ENCODE data around the gene USP36. TPM values are rescaled to one million over a fixed set of nuclear protein-coding genes. Genes with fewer than 3 reads are reported as not detected.

The USP36 gene
- total RNA-seq, 1 experiment from 2014 or later, result 113 TPM

GRCh38 chr17:78823282-78824046 lies 17.1 kb downstream of the USP36 start:
- no peaks in the 10 kb centered on the region for H3K9me3 ChIP-seq (ENCODE audit: control insufficient read depth, insufficient read depth, low read depth, low read length)
- in situ Hi-C loops (cut with HindIII; ENCODE audit: low pct_unique_long_range_greater_than_20kb, low sequenced_read_pairs) (no loop called here), intact Hi-C loops (cut with micrococcal nuclease; ENCODE audit: unreplicated experiment) (no loop called here)
- H3K27ac ChIP-seq (ENCODE audit: low read length), result no peak overlapping the region
- POLR2A ChIA-PET, result interaction anchor here (0.6 kb wide), 1 partner anchor 60 kb away, joined by 5 read pairs; no protein-coding TSS in a partner anchor
- no peaks in the 10 kb centered on the region for H3K4me1 ChIP-seq (ENCODE audit: control insufficient read depth, insufficient read depth, low read length)
- no peak overlapping the region for H3K4me3 ChIP-seq (ENCODE audit: low read depth in 2 of 2, low read length in 2 of 2)
- TF ChIP-seq POLR2AphosphoS5 (IDR thresholded peaks at IDR 0.05; ENCODE audit: low read depth, low read length) (no peak), TCF7L2 (IDR thresholded peaks at IDR 0.05; ENCODE audit: low read depth, low read length) (no peak), CTCF (IDR thresholded peaks at IDR 0.05) (no peak), REST (IDR thresholded peaks at IDR 0.05; ENCODE audit: insufficient read depth in 1 of 2, low read depth in 2 of 2, low read length in 1 of 2) (no peak), SIN3A (IDR thresholded peaks at IDR 0.05; ENCODE audit: borderline replicate concordance, insufficient read depth, low read depth, low read length) (no peak)
- H3K36me3 ChIP-seq (ENCODE audit: control insufficient read depth, insufficient read depth, low read length), result peaks cover 24% of the 10 kb centered on the region
- DNase-seq (ENCODE audit: low read depth, low spot score) (no peak), ATAC-seq (no peak)
- no TSS peak for BruUV-seq (replicated peaks)
- CTCF ChIA-PET, result no interaction called here
- H3K27me3 ChIP-seq (ENCODE audit: control insufficient read depth, insufficient read depth, low read length), result no peaks in the 10 kb centered on the region

DNA sequence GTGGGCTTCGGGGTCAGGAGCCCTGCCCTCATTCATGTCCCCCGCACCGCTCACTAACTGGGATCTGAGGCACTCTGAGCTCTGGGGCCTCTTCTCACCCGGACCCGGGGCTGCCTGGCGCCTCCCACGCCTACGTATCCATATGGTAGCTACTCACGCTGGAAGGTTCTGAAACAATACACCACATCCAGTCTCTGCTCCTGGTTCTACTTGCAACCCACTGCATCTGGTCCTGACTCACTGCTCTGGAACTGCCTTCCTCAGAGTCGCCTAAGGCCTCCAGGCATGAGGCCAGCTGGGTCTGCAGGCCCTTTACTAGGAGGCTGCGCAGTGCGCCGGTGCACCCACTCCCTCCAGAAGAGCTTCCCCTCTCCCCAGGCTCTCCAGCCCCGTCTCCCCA lies 18.1 kb downstream of the USP36 start:
- Histone ChIP-seq H3K4me3 (ENCODE audit: low read depth in 2 of 2, low read length in 2 of 2) (no peak overlapping the region), H3K9me3 (ENCODE audit: control insufficient read depth, insufficient read depth, low read depth, low read length) (no peaks in the 10 kb centered on the region), H3K27me3 (ENCODE audit: control insufficient read depth, insufficient read depth, low read length) (no peaks in the 10 kb centered on the region), H3K4me1 (ENCODE audit: control insufficient read depth, insufficient read depth, low read length) (no peaks in the 10 kb centered on the region), H3K36me3 (ENCODE audit: control insufficient read depth, insufficient read depth, low read length) (peaks cover 23% of the 10 kb centered on the region), H3K27ac (ENCODE audit: low read length) (no peak overlapping the region)
- no TSS peak for BruUV-seq (replicated peaks)
- intact Hi-C loops (cut with micrococcal nuclease; ENCODE audit: unreplicated experiment) (no loop called here), in situ Hi-C loops (cut with HindIII; ENCODE audit: low pct_unique_long_range_greater_than_20kb, low sequenced_read_pairs) (no loop called here)
- DNase-seq (ENCODE audit: low read depth, low spot score), result no peak
- POLR2A ChIA-PET, result no interaction called here
- CTCF ChIA-PET, result no interaction called here
- TF ChIP-seq TCF7L2 (IDR thresholded peaks at IDR 0.05; ENCODE audit: low read depth, low read length) (no peak), POLR2AphosphoS5 (IDR thresholded peaks at IDR 0.05; ENCODE audit: low read depth, low read length) (no peak), CTCF (IDR thresholded peaks at IDR 0.05) (no peak)
- ATAC-seq, result peak; percentile 27; the same call in 1 of the 2 replicates
